GM12865 (cell line): ENCODE data around the gene NCS1.

Experiments
- DNase-seq: peaks from one replicate; pipeline ENCODE4 v3.0.0; 2010; ENCODE audit warnings: low read depth
- H3K4me3 ChIP-seq: 2 replicates; pipeline ENCODE4 v1.5.1; 2011; ENCODE audit warnings: mild to moderate bottlenecking, low read depth, low read length, control low read depth
- CTCF ChIP-seq: IDR thresholded peaks from 2 replicates; pipeline ENCODE4 v1.5.1; 2011; ENCODE audit warnings: low read length, control low read depth, low read depth, inconsistent platforms; ENCODE audit not compliant: insufficient read depth; ENCODE audit errors: missing control alignments

NCS1 gene

DNA sequence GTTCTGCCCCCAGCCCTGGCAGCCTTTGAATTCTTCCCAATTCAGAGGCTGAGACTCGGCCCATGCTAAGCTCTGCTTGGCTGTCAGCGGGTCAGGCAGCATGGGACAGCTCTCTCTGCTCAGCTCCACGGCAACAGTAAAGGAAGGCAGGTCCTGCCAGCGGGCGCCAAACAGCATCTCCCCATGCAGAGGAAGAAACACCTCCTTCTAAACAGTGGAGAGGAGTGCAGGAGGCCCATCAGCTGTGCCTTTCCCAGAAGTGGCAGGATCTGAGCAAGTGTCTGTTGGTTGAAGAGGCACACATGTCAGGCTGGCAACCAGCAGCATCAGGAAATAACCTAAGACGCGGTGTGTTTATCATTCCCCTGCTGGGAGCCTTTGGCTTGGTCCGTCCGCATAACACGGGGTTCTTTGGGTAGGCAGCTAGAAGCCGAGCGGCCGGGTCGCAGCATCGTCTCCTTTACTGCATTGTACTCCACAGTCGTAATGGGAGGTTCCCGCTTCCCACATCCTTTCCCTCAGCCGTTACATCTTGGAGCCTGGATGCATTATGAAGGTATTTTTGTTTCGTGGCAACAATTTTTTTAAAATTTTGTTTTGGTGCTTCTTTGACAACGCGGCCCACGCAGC is 42.7 kb upstream of the NCS1 start:
- peak; percentile 15 for DNase-seq
- no peak for TF ChIP-seq CTCF
- H3K4me3 ChIP-seq: no peak overlapping the region

GRCh38 chr9:130132746-130133145 is 39.5 kb upstream of the NCS1 start:
- no peak for TF ChIP-seq CTCF
- no peak overlapping the region for H3K4me3 ChIP-seq
- no peak for DNase-seq

DNA sequence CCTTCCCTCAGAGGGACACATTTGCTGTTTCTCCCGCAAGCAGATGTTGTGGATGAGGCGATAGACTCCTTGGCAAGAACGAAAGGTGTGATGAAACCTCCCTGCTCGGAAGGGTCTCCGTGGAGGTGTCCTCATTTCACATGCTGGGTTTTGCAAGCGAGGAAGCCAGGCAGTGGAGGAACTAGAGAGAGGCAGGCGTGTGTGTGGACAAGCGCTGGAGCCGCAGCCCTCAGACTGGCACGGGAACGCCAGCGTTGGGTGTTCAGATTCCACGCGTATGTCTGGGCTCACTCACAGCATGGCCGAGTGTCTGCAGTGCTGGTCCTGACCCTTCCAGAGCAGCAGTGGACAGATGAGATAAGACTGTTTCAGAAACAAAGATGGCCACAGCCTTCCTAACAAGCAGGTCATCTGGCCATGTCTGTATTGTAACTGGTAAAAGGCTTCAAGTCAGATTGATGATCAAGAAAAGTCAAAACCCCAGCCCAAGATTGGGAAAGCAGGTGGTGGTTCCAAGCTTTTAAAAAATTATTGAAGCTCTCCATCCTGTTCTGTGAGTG is 35.0 kb upstream of the NCS1 start:
- no peak for DNase-seq
- H3K4me3 ChIP-seq: no peak overlapping the region
- no peak for TF ChIP-seq CTCF

GRCh38 chr9:130137641-130138081 is 34.5 kb upstream of the NCS1 start:
- no peak for DNase-seq
- no peak overlapping the region for H3K4me3 ChIP-seq
- TF ChIP-seq CTCF: no peak

DNA sequence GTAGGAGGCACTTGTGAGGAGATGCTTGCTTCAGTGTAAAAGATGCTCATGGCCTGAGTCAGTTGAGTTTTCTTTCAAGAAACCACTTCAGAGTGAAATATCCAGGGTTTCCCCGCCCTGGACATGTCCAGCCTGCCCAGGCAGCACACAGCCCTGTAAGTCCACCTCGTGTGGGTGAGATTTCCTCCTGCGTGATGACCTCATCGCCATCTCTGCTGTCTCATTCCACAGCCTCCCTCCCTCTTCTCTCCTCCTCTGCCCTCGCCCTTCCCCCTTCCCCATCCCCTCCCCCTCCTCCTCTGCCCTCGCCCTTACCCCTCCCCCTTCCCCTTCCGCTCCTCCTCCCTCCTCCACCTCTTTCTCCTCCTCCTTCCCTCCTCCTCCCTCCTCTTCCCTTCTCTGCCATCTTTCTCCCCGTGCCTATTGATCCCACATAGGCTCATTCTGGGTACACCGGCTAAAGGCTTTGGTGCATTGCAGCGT is 34.0 kb upstream of the NCS1 start:
- no peak for DNase-seq
- no peak overlapping the region for H3K4me3 ChIP-seq
- no peak for TF ChIP-seq CTCF

GRCh38 chr9:130138791-130139190 is 33.4 kb upstream of the NCS1 start:
- DNase-seq: no peak
- H3K4me3 ChIP-seq: no peak overlapping the region
- no peak for TF ChIP-seq CTCF

DNA sequence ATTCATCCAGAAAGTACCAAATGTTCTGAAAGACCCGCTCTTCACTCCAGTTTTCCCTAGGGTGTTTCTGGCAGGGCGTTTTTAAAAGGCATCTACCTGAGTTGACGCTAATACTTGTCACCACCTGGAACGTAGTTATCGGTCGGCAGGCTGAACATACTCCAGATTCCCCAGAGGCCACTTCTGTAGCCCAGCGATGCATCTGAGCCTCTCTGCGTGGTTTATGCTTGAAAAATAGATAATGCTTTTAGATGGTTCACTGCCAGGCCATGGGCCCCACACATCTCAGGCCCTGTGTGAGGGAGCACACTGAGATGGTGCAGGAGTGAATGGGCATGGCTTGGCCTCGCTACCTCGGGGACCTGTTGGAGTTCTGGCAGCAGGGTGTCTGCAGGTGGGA is 33.0 kb upstream of the NCS1 start:
- H3K4me3 ChIP-seq: no peak overlapping the region
- TF ChIP-seq CTCF: no peak
- DNase-seq: no peak
